GM13976 (cell line): ENCODE measurements around the gene UBE2S.
"Not testable (repeated sequence)": the region's sequence is repeated elsewhere in the genome, so short reads cannot be mapped to it uniquely, and the experiment has no call there.

Experiments
- DNase-seq: peaks from one replicate; pipeline ENCODE4 v3.0.0; 2012; ENCODE audit warnings: low spot score
- in situ Hi-C: fragments of 300-500 bp; cut with MboI; formaldehyde crosslinking; loops from one replicate; pipeline ENCODE4 v1.12.0; 2022; ENCODE audit warnings: low sequenced_read_pairs, mixed read lengths, inconsistent platforms; ENCODE audit not compliant: unreplicated experiment
- TF ChIP-seq, protein P1 (sequence below): IDR thresholded peaks from 2 replicates; pipeline ENCODE4 v1.5.1; 2012; ENCODE audit warnings: borderline replicate concordance, mild to moderate bottlenecking; ENCODE audit not compliant: insufficient read depth; ENCODE audit errors: extremely low read depth, missing control alignments, control extremely low read depth

Gene UBE2S

DNA sequence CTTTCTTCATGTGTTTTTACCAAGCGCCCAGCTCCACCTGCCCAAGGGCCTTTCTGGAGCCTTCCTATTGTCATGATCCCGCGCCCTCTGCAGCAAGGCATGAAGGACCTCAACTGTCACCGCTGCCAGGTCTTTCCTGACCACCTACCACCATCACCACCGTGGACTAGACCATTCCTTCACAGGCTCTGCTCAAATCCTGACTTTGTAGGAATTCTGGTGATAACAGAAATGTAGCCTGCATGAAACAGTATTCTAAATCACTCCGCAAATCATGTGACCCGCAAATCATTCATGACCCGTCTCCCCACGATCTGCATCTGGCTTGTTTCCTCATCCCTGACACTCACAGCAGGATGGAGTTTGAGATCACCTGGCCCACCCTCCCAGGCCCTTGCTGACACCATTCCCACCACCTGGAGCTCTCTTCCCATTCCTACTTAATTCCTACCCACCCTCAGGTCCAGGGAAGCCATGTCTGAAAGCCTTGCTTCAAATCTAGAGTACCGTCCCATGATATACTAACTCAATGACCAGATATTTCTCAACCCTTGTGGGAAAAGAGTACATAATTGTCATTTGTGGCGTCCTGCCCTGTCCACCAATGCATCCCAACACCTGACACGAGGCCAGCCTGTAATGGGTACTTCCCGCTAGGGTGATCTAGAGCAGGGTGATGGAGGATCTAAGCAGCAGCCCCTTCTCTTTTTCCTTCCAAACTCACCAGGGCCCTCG is 1.3 kb downstream of the UBE2S start:
- in situ Hi-C loops, result no loop called here
- no peak for DNase-seq
- TF ChIP-seq, protein P1, sequence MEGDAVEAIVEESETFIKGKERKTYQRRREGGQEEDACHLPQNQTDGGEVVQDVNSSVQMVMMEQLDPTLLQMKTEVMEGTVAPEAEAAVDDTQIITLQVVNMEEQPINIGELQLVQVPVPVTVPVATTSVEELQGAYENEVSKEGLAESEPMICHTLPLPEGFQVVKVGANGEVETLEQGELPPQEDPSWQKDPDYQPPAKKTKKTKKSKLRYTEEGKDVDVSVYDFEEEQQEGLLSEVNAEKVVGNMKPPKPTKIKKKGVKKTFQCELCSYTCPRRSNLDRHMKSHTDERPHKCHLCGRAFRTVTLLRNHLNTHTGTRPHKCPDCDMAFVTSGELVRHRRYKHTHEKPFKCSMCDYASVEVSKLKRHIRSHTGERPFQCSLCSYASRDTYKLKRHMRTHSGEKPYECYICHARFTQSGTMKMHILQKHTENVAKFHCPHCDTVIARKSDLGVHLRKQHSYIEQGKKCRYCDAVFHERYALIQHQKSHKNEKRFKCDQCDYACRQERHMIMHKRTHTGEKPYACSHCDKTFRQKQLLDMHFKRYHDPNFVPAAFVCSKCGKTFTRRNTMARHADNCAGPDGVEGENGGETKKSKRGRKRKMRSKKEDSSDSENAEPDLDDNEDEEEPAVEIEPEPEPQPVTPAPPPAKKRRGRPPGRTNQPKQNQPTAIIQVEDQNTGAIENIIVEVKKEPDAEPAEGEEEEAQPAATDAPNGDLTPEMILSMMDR, result no peak

DNA sequence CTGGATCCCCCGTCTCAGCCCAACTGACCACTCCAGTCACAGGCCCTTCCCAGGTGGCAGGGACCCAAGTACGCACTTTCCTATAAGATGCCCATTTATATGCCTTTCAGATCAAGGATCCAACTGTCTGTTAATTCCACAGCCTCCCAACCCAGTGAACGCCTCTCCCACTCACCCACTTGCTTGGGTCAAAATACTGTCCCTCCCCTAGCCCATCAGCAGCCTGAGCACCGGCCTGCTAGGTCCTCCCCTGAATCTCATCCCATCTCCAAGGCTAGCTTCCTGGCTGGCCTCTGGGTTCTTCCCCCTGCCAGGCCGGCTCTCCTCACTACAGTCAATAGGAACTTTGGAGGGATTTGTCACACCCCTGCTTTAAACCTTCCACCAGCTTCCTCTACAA is 1.9 kb downstream of the UBE2S start:
- TF ChIP-seq, protein P1, result no peak
- DNase-seq, result no peak
- in situ Hi-C loops, result no loop called here

DNA sequence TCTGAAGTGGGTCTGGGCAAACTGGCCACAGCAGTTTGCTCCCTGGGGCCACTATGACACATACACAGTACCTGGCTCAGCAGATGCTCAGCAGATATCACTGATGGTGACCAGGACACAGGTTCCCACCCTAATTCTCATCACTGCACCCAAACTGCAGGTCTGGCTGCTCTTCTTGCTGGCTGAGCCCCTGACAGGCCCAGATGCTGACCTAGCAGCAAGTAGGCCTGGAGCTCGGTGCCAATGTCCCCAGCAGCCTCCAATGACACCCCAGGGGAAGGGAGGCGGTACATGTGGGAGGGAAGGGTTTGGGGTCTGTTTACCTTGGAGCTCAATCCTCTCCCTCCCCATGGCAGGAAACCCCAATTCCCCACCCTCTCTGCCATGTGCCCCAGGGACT is 5.1 kb downstream of the UBE2S start:
- DNase-seq, result no peak
- TF ChIP-seq, protein P1, result no peak
- in situ Hi-C loops, result no loop called here

DNA sequence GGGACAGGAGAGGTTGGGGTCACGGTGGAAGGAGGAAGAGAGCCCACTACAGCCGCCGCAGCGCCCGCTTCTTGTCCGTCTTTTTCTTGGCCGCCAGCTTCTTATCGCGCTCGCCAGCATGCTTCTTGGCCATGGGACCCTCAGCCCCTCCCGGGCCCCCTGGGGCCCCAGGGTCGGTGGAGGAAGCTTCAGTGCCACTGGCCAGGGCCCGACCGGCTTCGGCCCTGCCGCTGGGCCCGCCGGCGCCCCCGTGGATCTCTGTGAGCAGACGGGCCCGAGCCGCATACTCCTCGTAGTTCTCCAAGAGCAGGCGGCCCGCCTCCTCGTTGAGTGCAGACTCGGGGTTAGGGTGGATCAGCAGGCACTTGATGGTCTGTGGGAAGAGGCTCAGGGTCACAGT is 6.2 kb downstream of the UBE2S start:
- in situ Hi-C loops, DNase-seq: not testable (repeated sequence)

DNA sequence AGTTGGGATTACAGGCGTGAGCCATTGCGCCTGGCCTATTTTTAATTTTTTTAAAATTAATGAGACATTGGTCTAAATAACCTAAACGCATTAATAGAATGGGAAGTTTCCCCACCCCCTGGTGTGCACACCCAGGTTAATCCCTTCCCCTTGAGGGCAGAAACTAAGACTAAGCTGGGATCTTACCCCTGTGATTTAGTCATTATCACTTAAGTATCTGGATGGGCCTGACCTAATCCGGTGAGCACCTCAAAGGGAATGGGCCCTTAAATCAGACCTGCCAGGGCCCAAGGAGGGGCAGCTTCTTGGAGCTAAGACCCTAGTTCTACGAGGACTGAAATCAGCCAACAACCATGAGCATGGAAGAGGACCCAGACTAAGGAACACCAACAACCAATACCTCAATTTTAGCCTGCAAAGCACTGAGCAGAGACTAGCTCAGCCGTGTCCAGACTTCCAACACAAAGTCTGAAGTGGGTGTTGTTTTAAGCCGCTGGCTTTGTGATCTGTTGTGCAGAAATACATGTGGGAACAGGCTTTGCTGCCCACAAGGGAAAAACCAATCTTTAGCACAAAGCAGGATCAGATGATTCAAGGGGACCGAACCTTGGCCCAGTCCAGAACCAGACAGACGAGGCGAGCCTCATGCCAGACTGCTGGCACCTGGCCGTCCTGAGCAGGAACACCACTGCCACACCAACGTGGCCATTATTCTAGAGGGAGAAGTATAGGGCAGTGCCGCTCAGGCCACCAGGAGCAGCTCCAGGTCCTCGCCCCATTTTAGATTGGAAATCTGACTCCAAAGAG is 7.1 kb downstream of the UBE2S start:
- no peak for DNase-seq
- in situ Hi-C loops, result no loop called here
- TF ChIP-seq, protein P1, result no peak

DNA sequence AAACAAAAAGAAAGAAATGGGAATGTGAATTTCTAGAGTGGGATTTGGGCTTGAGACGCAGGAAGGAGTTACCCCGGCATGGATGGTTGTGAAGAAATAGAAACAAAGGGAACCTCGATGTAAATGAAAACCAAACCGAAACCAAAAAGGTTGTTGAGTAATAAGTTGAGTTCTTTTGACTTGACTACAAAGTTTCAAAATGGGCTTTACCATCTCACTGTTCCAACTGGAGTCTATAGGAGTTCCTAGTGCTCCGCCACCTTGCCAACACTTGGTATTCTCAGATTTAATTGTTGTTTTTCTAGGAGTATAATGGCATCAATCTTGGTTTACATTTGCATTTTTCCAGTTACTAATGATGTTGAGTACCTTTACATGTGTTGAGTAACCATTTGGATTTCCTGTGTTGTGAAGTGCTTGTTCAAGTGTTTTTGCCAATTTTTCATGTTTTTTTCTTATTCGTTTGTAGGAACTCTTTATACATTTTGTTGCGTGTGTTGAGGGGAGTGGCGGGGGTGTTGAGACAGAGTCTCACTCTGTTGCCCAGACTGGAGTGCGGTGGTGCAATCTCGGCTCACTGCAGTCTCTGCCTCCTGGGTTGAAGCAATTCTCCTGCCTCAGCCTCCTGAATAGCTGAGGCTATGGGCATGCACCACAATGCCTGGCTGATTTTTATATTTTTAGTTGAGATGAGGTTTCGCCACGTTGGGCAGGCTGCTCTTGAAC is 9.2 kb downstream of the UBE2S start:
- in situ Hi-C loops, result no loop called here
- DNase-seq, result peak; percentile 66
- TF ChIP-seq, protein P1, result no peak
